NCI-H2227 treated with DMSO at 0.1 percent for 48 hours (cell line): ENCODE measurements around the gene MAPRE2.

ENCODE experiments used
- DNase-seq: peaks from one replicate; lab custom pipeline; 2025; lab: John Stamatoyannopoulos, UW

Gene MAPRE2

GRCh38 chr18:35062408-35062807 lies 21.2 kb downstream of the MAPRE2 start:
- no peak for DNase-seq

GRCh38 chr18:35063875-35064690 lies 22.9 kb downstream of the MAPRE2 start:
- no peak for DNase-seq

GRCh38 chr18:35067454-35067853 lies 26.2 kb downstream of the MAPRE2 start:
- no peak for DNase-seq

- DNase-seq = no peak
Measured at GRCh38 chr18:35071819-35072247, 30.6 kb downstream of the MAPRE2 start.

GRCh38 chr18:35072616-35073015 lies 31.4 kb downstream of the MAPRE2 start:
- DNase-seq = no peak

- DNase-seq = no peak
Measured at GRCh38 chr18:35073186-35074105, 32.2 kb downstream of the MAPRE2 start.

- no peak for DNase-seq
Measured at GRCh38 chr18:35074581-35074980, 33.4 kb downstream of the MAPRE2 start.

- no peak for DNase-seq
Measured at GRCh38 chr18:35075132-35075531, 33.9 kb downstream of the MAPRE2 start.

GRCh38 chr18:35076135-35076924 lies 35.1 kb downstream of the MAPRE2 start:
- DNase-seq = no peak

GRCh38 chr18:35077937-35078336 lies 36.7 kb downstream of the MAPRE2 start:
- no peak for DNase-seq

GRCh38 chr18:35080058-35080457 lies 38.8 kb downstream of the MAPRE2 start:
- DNase-seq = no peak

- no peak for DNase-seq
Measured at GRCh38 chr18:35083174-35083712, 42.0 kb downstream of the MAPRE2 start.

GRCh38 chr18:35084494-35085449 lies 43.6 kb downstream of the MAPRE2 start:
- DNase-seq = no peak

GRCh38 chr18:35085450-35086380 lies 44.5 kb downstream of the MAPRE2 start:
- DNase-seq = no peak

- no peak for DNase-seq
Measured at GRCh38 chr18:35086704-35087103, 45.5 kb downstream of the MAPRE2 start.

- no peak for DNase-seq
Measured at GRCh38 chr18:35087726-35088125, 46.5 kb downstream of the MAPRE2 start.

- no peak for DNase-seq
Measured at GRCh38 chr18:35088921-35089320, 47.7 kb downstream of the MAPRE2 start.

- no peak for DNase-seq
Measured at GRCh38 chr18:35089382-35089781, 48.2 kb downstream of the MAPRE2 start.

- no peak for DNase-seq
Measured at GRCh38 chr18:35089891-35090550, 48.8 kb downstream of the MAPRE2 start.
